H9 (cell line): ENCODE data around the gene WWC1. TPM values are rescaled to one million over a fixed set of nuclear protein-coding genes. Genes with fewer than 3 reads are reported as not detected.

Experiments
- DNase-seq: peaks from one replicate; pipeline ENCODE4 v3.0.0-alpha.2; 2017
- H2AFZ ChIP-seq: one replicate; pipeline ENCODE4 v1.6.1; 2013; ENCODE audit warnings: mild to moderate bottlenecking, low read length, control low read depth, moderate library complexity
- H2AK5ac ChIP-seq: 2 replicates; pipeline ENCODE4 v1.6.1; 2013; ENCODE audit warnings: low read length, control low read depth, mixed read lengths; ENCODE audit not compliant: insufficient read length
- H2BK120ac ChIP-seq: one replicate; pipeline ENCODE4 v1.6.1; 2013; ENCODE audit warnings: low read depth, mild to moderate bottlenecking, low read length, control low read depth, inconsistent platforms; ENCODE audit not compliant: poor library complexity, severe bottlenecking
- H2BK12ac ChIP-seq: 2 replicates; pipeline ENCODE4 v1.6.1; 2013; ENCODE audit warnings: low read length, control low read depth, mixed read lengths, low read depth; ENCODE audit not compliant: insufficient read length
- H2BK15ac ChIP-seq: 2 replicates; pipeline ENCODE4 v1.6.1; 2013; ENCODE audit warnings: low read depth, low read length, control low read depth
- H2BK20ac ChIP-seq: one replicate; pipeline ENCODE4 v1.6.1; 2013; ENCODE audit warnings: low read depth, mild to moderate bottlenecking, low read length, control low read depth, inconsistent platforms; ENCODE audit not compliant: poor library complexity, severe bottlenecking
- H2BK5ac ChIP-seq: 2 replicates; pipeline ENCODE4 v1.6.1; 2013; ENCODE audit warnings: low read length, control low read depth, mixed read lengths; ENCODE audit not compliant: insufficient read length
- H3K14ac ChIP-seq: 2 replicates; pipeline ENCODE4 v1.6.1; 2013; ENCODE audit warnings: low read length, control low read depth; ENCODE audit not compliant: insufficient read depth
- H3K18ac ChIP-seq: 2 replicates; pipeline ENCODE4 v1.6.1; 2013; ENCODE audit warnings: low read depth, mild to moderate bottlenecking, mixed read lengths, low read length, control low read depth; ENCODE audit not compliant: insufficient read length
- H3K23ac ChIP-seq: 2 replicates; pipeline ENCODE4 v1.6.1; 2013; ENCODE audit warnings: low read length, control low read depth, mixed read lengths, low read depth; ENCODE audit not compliant: insufficient read length
- H3K23me2 ChIP-seq: 2 replicates; pipeline ENCODE4 v1.6.1; 2013; ENCODE audit warnings: low read depth, mild to moderate bottlenecking, mixed read lengths, low read length, control low read depth; ENCODE audit not compliant: insufficient read length, poor library complexity, severe bottlenecking
- H3K27ac ChIP-seq: 2 replicates; pipeline ENCODE4 v1.5.1; 2013; ENCODE audit warnings: low read length, control low read depth, mixed read lengths, low read depth; ENCODE audit not compliant: insufficient read length
- H3K27me3 ChIP-seq: 2 replicates; pipeline ENCODE4 v1.6.1; 2013; ENCODE audit warnings: low read length, control low read depth, inconsistent platforms; ENCODE audit not compliant: insufficient read depth
- H3K4ac ChIP-seq: 2 replicates; pipeline ENCODE4 v1.6.1; 2013; ENCODE audit warnings: low read depth, mild to moderate bottlenecking, control low read depth, inconsistent platforms, low read length, moderate library complexity
- H3K4me1 ChIP-seq: 2 replicates; pipeline ENCODE4 v1.6.1; 2013; ENCODE audit warnings: low read length, control low read depth, inconsistent platforms; ENCODE audit not compliant: insufficient read depth
- H3K4me2 ChIP-seq: 2 replicates; pipeline ENCODE4 v1.6.1; 2013; ENCODE audit warnings: low read length, control low read depth, mixed read lengths; ENCODE audit not compliant: insufficient read length, insufficient read depth
- H3K56ac ChIP-seq: 2 replicates; pipeline ENCODE4 v1.6.1; 2013; ENCODE audit warnings: low read depth, mild to moderate bottlenecking, mixed read lengths, low read length, control low read depth; ENCODE audit not compliant: insufficient read length
- H3K79me1 ChIP-seq: 2 replicates; pipeline ENCODE4 v1.6.1; 2013; ENCODE audit warnings: low read depth, mild to moderate bottlenecking, moderate library complexity, low read length, control low read depth, inconsistent platforms; ENCODE audit not compliant: insufficient read depth, poor library complexity, severe bottlenecking
- H3K79me2 ChIP-seq: 2 replicates; pipeline ENCODE4 v1.6.1; 2013; ENCODE audit warnings: low read length, control low read depth, inconsistent platforms; ENCODE audit not compliant: insufficient read depth
- H3K9ac ChIP-seq: 2 replicates; pipeline ENCODE4 v1.6.1; 2013; ENCODE audit warnings: low read length, control low read depth, mixed read lengths; ENCODE audit not compliant: insufficient read length; ENCODE audit errors: extremely low read depth
- H3K9me3 ChIP-seq: one replicate; pipeline ENCODE4 v1.6.1; 2013; ENCODE audit warnings: low read depth, low read length, inconsistent platforms; ENCODE audit not compliant: control insufficient read depth
- H3T11ph ChIP-seq: one replicate; pipeline ENCODE4 v1.6.1; 2013; ENCODE audit warnings: mild to moderate bottlenecking, low read length, control low read depth, inconsistent platforms
- H4K20me1 ChIP-seq: one replicate; pipeline ENCODE4 v1.6.1; 2013; ENCODE audit not compliant: control insufficient read depth, insufficient read length, insufficient read depth
- H4K5ac ChIP-seq: 2 replicates; pipeline ENCODE4 v1.6.1; 2013; ENCODE audit warnings: low read depth, mild to moderate bottlenecking, mixed read lengths, low read length, control low read depth; ENCODE audit not compliant: insufficient read length
- H4K8ac ChIP-seq: replicated peaks from 2 replicates; pipeline ENCODE4 v1.6.1; 2013; ENCODE audit warnings: low read length, control low read depth, mixed read lengths, low read depth; ENCODE audit not compliant: insufficient read length
- H4K91ac ChIP-seq: 2 replicates; pipeline ENCODE4 v1.6.1; 2013; ENCODE audit warnings: low read depth, mild to moderate bottlenecking, moderate library complexity, mixed read lengths, low read length, control low read depth; ENCODE audit not compliant: insufficient read length
- H3K27ac Mint-ChIP-seq, 3 experiments: 2 replicates in 2 of 3; 3 replicates in 1 of 3; pipeline ENCODE4 v1.8.0; 2020 to 2021; ENCODE audit warnings: mixed read lengths in 3 of 3, mild to moderate bottlenecking in 1 of 3, moderate library complexity in 1 of 3
- H3K27me3 Mint-ChIP-seq: 2 replicates; pipeline ENCODE4 v1.8.0; 2021; ENCODE audit warnings: low read depth, mild to moderate bottlenecking, moderate library complexity, mixed read lengths
- H3K36me3 Mint-ChIP-seq, 3 experiments: 2 replicates in 2 of 3; 3 replicates in 1 of 3; pipeline ENCODE4 v1.8.0; 2020 to 2021; ENCODE audit warnings: low read depth in 3 of 3, mixed read lengths in 3 of 3; ENCODE audit not compliant: insufficient read depth in 1 of 3
- H3K4me1 Mint-ChIP-seq, 2 experiments: 2 replicates each; pipeline ENCODE4 v1.8.0; 2020; ENCODE audit warnings: mixed read lengths in 2 of 2
- H3K4me3 Mint-ChIP-seq, 2 experiments: 2 replicates in 1 of 2; 3 replicates in 1 of 2; pipeline ENCODE4 v1.8.0; 2020 to 2021; ENCODE audit warnings: mild to moderate bottlenecking in 2 of 2, mixed read lengths in 2 of 2, moderate library complexity in 1 of 2
- H3K9me3 Mint-ChIP-seq, 2 experiments: 2 replicates in 1 of 2; 3 replicates in 1 of 2; pipeline ENCODE4 v1.8.0; 2020; ENCODE audit warnings: mild to moderate bottlenecking in 2 of 2, mixed read lengths in 2 of 2, moderate library complexity in 1 of 2
- CTCF ChIP-seq: fragments of 200-600 bp; sonication (generic); conservative IDR thresholded peaks from 3 replicates; pipeline ENCODE4 v1.8.0; 2021; ENCODE audit warnings: antibody characterized with exemption, mild to moderate bottlenecking
- WGBS: extraction: QIAGEN DNeasy Blood & Tissue Kit; methylation state at CpG from one replicate; pipeline ENCODE4 v1.1.7; 2013; ENCODE audit warnings: missing lambda C conversion rate, low lambda C conversion rate, mixed read lengths; ENCODE audit not compliant: insufficient read length; ENCODE audit errors: extremely low coverage; 5-methylcytosine and 5-hydroxymethylcytosine counted together
- total RNA-seq: library from RNA; stranded (reverse); gene quantifications from 2 replicates; pipeline ENCODE4 v1.2.1, GENCODE V29; 2021

Gene WWC1
- total RNA-seq, 1 experiment from 2014 or later = 28.2 TPM

GRCh38 chr5:168463081-168463480 is 171.6 kb downstream of the WWC1 start:
- no peak overlapping the region for H3K27ac ChIP-seq
- no peak overlapping the region for H2AFZ ChIP-seq
- no peak overlapping the region for H3K14ac ChIP-seq
- no peak overlapping the region for H4K8ac ChIP-seq
- H3K27me3 ChIP-seq = no peaks in the 10 kb centered on the region
- no peaks in the 10 kb centered on the region for H3K79me2 ChIP-seq
- H3K4ac ChIP-seq = no peak overlapping the region
- Mint-ChIP-seq H3K4me1 (no peaks in the 10 kb centered on the region), H3K27me3 (no peaks in the 10 kb centered on the region), H3K36me3 (peaks cover 23 to 67% (median 51%) of the 10 kb centered on the region in 3 experiments), H3K4me3 (no peak overlapping the region), H3K9me3 (no peaks in the 10 kb centered on the region; a peak in 1 of 5 replicates), H3K27ac (no peak overlapping the region; a peak in 1 of 7 replicates)
- H3K4me1 ChIP-seq = no peaks in the 10 kb centered on the region
- no peak for TF ChIP-seq CTCF
- no peak overlapping the region for H2BK15ac ChIP-seq
- H2BK20ac ChIP-seq = no peak overlapping the region
- H3K56ac ChIP-seq = no peak overlapping the region
- H2AK5ac ChIP-seq = no peak overlapping the region
- no peak overlapping the region for H4K91ac ChIP-seq
- H3T11ph ChIP-seq = no peak overlapping the region
- no peak for DNase-seq
- no peaks in the 10 kb centered on the region for H3K9me3 ChIP-seq
- no peak overlapping the region for H3K9ac ChIP-seq
- H3K23me2 ChIP-seq = no peaks in the 10 kb centered on the region
- no peak overlapping the region for H2BK120ac ChIP-seq
- H3K23ac ChIP-seq = no peak overlapping the region
- H3K79me1 ChIP-seq = no peaks in the 10 kb centered on the region
- H3K18ac ChIP-seq = no peak overlapping the region
- H2BK5ac ChIP-seq = no peak overlapping the region
- no peak overlapping the region for H2BK12ac ChIP-seq
- no CpG with 5 or more reads among the region's 2 CpGs for WGBS
- H3K4me2 ChIP-seq = no peak overlapping the region
- no peak overlapping the region for H4K5ac ChIP-seq
- H4K20me1 ChIP-seq = no peaks in the 10 kb centered on the region
